Activated CD8-positive, alpha-beta T cell treated with anti-CD3 and anti-CD28 coated beads, Interleukin-2, amount 10 ng/mL, durations not matched to agents 7 days and 5 days (primary cell): ENCODE measurements around the gene MRPL37. TPM values are rescaled to one million over a fixed set of nuclear protein-coding genes. Genes with fewer than 3 reads are reported as not detected.

Experiments used
- ATAC-seq: fragments of 150-1000 bp; cut with Tn5 transposase; one replicate; pipeline ENCODE4 v1.10.0; 2021; ENCODE audit warnings: moderate library complexity
- CTCF ChIA-PET: fragments of 350-600 bp; sonication (Branson Sonifier 250); formaldehyde crosslinking; loops from one replicate; lab custom pipeline; 2021; ENCODE audit warnings: antibody characterized with exemption; lab: Charles Lee
- POLR2A ChIA-PET: fragments of 350-600 bp; sonication (Branson Sonifier 250); formaldehyde crosslinking; loops from one replicate; lab custom pipeline; 2021; ENCODE audit warnings: antibody characterized with exemption; lab: Charles Lee
- DNase-seq: peaks from one replicate; pipeline ENCODE4 v3.0.0-alpha.2; 2020
- H3K27ac Mint-ChIP-seq: one replicate; pipeline ENCODE4 v1.8.0; 2021; ENCODE audit warnings: mild to moderate bottlenecking, mixed read lengths
- H3K27me3 Mint-ChIP-seq: one replicate; pipeline ENCODE4 v1.8.0; 2021; ENCODE audit warnings: low read depth, mixed read lengths
- H3K36me3 Mint-ChIP-seq: one replicate; pipeline ENCODE4 v1.8.0; 2021; ENCODE audit warnings: low read depth, mixed read lengths
- H3K4me1 Mint-ChIP-seq: one replicate; pipeline ENCODE4 v1.8.0; 2021; ENCODE audit warnings: low read depth, mixed read lengths
- H3K4me3 Mint-ChIP-seq: one replicate; pipeline ENCODE4 v1.8.0; 2021; ENCODE audit warnings: mild to moderate bottlenecking, mixed read lengths
- H3K9me3 Mint-ChIP-seq: one replicate; pipeline ENCODE4 v1.8.0; 2022; ENCODE audit warnings: mixed read lengths; ENCODE audit not compliant: insufficient read depth
- total RNA-seq, 2 experiments: library from RNA; stranded (reverse); gene quantifications; one replicate each; pipeline ENCODE4 v1.2.3, GENCODE V29; 2021

MRPL37 gene
- total RNA-seq, 2 experiments from 2014 or later: 115 TPM

GRCh38 chr1:54174106-54174505, 25.9 kb upstream of the MRPL37 start:
- Mint-ChIP-seq H3K4me3 (no peak overlapping the region), H3K27ac (no peak overlapping the region), H3K9me3 (no peaks in the 10 kb centered on the region), H3K4me1 (peaks cover 19% of the 10 kb centered on the region), H3K27me3 (no peaks in the 10 kb centered on the region), H3K36me3 (no peaks in the 10 kb centered on the region)
- no peak for DNase-seq
- ChIA-PET CTCF (interaction anchor here (1.6 to 2.6 kb wide), 2 partner anchors 8 to 315 kb away, joined by 6 to 15 read pairs; no protein-coding TSS in a partner anchor), POLR2A (no interaction called here)
- no peak for ATAC-seq

GRCh38 chr1:54176621-54177327, 23.2 kb upstream of the MRPL37 start:
- no peak overlapping the region for H3K4me3 Mint-ChIP-seq
- ChIA-PET CTCF (interaction anchor here (0.9 kb wide), 1 partner anchor 9 kb away, joined by 3 read pairs; no protein-coding TSS in a partner anchor), POLR2A (no interaction called here)
- H3K4me1 Mint-ChIP-seq: peaks cover 16% of the 10 kb centered on the region
- peaks cover 1% of the 10 kb centered on the region for H3K36me3 Mint-ChIP-seq
- ATAC-seq (no peak), DNase-seq (no peak)
- no peak overlapping the region for H3K27ac Mint-ChIP-seq
- no peaks in the 10 kb centered on the region for H3K27me3 Mint-ChIP-seq
- no peaks in the 10 kb centered on the region for H3K9me3 Mint-ChIP-seq

DNA sequence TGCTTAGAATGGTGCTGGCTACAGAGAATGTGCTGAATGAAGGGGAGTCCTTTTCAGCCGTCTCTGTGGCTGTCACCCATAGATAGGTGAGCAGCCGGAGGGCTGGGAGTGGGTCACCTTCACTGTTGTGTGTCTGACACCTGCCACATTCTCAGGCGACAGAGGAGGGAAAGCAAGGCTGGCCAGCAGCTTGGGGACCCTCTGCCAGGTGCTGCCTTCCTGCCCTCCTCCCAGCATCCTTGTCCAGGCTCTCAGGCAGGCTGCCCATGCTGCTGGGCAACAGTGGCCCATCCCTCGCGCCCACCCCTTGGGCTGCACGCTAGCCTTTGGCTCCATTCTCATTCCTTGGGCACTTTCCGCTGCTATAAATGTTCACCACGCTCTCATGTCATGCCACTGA, 22.2 kb upstream of the MRPL37 start:
- H3K9me3 Mint-ChIP-seq: no peaks in the 10 kb centered on the region
- DNase-seq: no peak
- peaks cover 1% of the 10 kb centered on the region for H3K36me3 Mint-ChIP-seq
- H3K4me1 Mint-ChIP-seq: peaks cover 13% of the 10 kb centered on the region
- H3K27me3 Mint-ChIP-seq: no peaks in the 10 kb centered on the region
- ATAC-seq: no peak
- no peak overlapping the region for H3K4me3 Mint-ChIP-seq
- POLR2A ChIA-PET: interaction anchor here (0.6 kb wide), 1 partner anchor 70 kb away, joined by 3 read pairs; no protein-coding TSS in a partner anchor
- CTCF ChIA-PET: no interaction called here
- no peak overlapping the region for H3K27ac Mint-ChIP-seq

- ChIA-PET POLR2A (interaction anchor here (0.6 kb wide), 1 partner anchor 71 kb away, joined by 3 read pairs; no protein-coding TSS in a partner anchor), CTCF (no interaction called here)
- ATAC-seq: no peak
- no peak for DNase-seq
- Mint-ChIP-seq H3K9me3 (no peaks in the 10 kb centered on the region), H3K27me3 (no peaks in the 10 kb centered on the region), H3K4me3 (no peak overlapping the region), H3K36me3 (peaks cover 6% of the 10 kb centered on the region), H3K27ac (no peak overlapping the region), H3K4me1 (peaks cover 9% of the 10 kb centered on the region)
These were observed 21.5 kb upstream of the MRPL37 start for GRCh38 chr1:54178296-54179070.

DNA sequence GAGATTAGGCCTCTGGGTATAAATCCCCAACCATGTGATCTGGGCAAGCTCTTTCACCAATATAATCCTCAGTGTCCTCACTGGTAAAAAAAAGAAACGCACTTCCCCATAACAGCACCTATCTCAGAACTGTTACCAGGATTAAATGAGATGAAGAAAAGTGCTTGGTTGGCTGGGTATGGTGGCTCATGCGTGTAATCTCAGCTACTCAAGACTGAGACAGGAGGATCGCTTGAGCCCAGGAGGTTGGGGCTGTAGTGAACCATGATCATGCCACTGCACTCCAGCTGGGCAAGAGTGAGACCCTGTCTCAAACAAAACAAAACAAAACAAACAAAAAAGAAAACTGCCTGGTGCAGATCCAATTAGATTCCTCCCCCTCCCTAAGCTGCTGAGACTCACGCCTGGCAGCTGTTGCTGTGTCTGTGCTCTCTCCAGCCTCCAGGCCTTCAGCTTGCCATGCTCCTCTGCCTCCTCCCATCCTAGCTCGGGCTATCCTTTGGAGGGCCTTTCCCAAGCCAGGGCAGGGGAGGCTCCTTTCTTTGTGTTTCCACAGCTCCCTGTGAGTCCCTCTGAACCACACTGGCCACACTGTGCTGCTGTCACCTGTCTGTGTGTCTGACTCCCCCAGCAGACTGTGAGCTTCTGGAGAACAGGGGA, 19.1 kb upstream of the MRPL37 start:
- no peaks in the 10 kb centered on the region for H3K4me1 Mint-ChIP-seq
- POLR2A ChIA-PET: no interaction called here

GRCh38 chr1:54186056-54186455, 13.9 kb upstream of the MRPL37 start:
- ATAC-seq: no peak
- CTCF ChIA-PET: interaction anchor here (1.1 to 1.3 kb wide), 2 partner anchors 62 to 304 kb away, joined by 3 read pairs; no protein-coding TSS in a partner anchor

More for the DNA sequence above, 19.1 kb upstream of the MRPL37 start:
- no peak for ATAC-seq
- DNase-seq: no peak
- CTCF ChIA-PET: interaction anchor here (0.8 to 2.7 kb wide), 17 partner anchors 8 to 319 kb away, joined by 3 to 26 read pairs (median 5); partner anchors contain the start of genes CYB5RL and MRPL37
- H3K36me3 Mint-ChIP-seq: peaks cover 13% of the 10 kb centered on the region
- H3K9me3 Mint-ChIP-seq: no peaks in the 10 kb centered on the region
- H3K4me3 Mint-ChIP-seq: no peak overlapping the region
- no peak overlapping the region for H3K27ac Mint-ChIP-seq
- H3K27me3 Mint-ChIP-seq: no peaks in the 10 kb centered on the region

GRCh38 chr1:54188291-54188690, 11.7 kb upstream of the MRPL37 start:
- Mint-ChIP-seq H3K27me3 (no peaks in the 10 kb centered on the region), H3K4me1 (no peaks in the 10 kb centered on the region), H3K27ac (no peak overlapping the region), H3K4me3 (no peak overlapping the region), H3K9me3 (no peaks in the 10 kb centered on the region), H3K36me3 (peaks cover 25% of the 10 kb centered on the region)
- no peak for DNase-seq
- CTCF ChIA-PET: no interaction called here
- POLR2A ChIA-PET: no interaction called here
- no peak for ATAC-seq

More at GRCh38 chr1:54186056-54186455, 13.9 kb upstream of the MRPL37 start:
- Mint-ChIP-seq H3K36me3 (peaks cover 22% of the 10 kb centered on the region), H3K4me3 (no peak overlapping the region), H3K27ac (no peak overlapping the region), H3K9me3 (no peaks in the 10 kb centered on the region), H3K4me1 (no peaks in the 10 kb centered on the region), H3K27me3 (no peaks in the 10 kb centered on the region)
- POLR2A ChIA-PET: no interaction called here
- DNase-seq: no peak

DNA sequence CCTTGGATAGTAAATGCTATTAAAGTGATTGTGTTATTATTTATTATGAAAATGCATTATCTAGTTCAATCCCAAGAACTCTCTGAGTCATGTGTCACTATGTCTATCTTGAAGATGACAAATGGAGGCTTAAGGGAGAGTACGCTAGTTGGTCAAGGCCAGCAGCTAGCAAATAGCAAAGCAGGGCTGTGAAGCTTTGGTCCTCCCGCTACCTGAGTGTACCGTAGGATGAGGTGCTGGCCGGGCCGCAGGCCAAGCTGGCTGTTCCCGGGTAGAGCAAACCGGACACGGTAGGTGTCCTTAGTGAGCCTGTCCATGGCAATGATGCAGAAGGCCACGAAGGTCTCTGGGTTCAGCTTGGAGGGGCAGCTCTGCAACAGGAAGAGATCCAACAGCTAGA, 9.4 kb upstream of the MRPL37 start:
- POLR2A ChIA-PET: interaction anchor here (0.9 kb wide), 1 partner anchor 9 kb away, joined by 3 read pairs; no protein-coding TSS in a partner anchor

DNA sequence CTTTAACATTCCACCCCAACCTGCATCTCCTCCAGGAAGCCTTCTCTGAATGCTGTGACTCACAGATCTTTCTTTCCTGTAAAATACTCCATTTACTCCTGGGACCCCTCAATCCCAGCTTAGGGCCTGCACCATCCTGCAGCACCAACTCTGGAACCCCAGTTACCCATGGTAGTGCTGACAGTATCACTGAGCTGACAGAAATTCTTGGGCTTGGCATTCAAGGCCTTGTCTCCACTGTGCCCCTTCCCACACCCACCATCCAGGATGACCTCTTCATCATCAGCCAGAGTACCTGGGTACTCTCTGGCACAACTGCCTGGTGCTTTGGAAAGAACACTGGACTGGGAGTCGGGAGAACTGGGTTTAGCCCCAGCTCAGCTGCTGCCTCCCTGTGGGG, 8.4 kb upstream of the MRPL37 start:
- Mint-ChIP-seq H3K27me3 (no peaks in the 10 kb centered on the region), H3K9me3 (no peaks in the 10 kb centered on the region), H3K4me3 (no peak overlapping the region), H3K4me1 (no peaks in the 10 kb centered on the region), H3K36me3 (peaks cover 17% of the 10 kb centered on the region), H3K27ac (no peak overlapping the region)
- ChIA-PET POLR2A (no interaction called here), CTCF (interaction anchor here (1.2 kb wide), 1 partner anchor 10 kb away, joined by 5 read pairs; no protein-coding TSS in a partner anchor)
- no peak for DNase-seq
- ATAC-seq: no peak

More for the DNA sequence above, 9.4 kb upstream of the MRPL37 start:
- no peak for ATAC-seq
- H3K4me3 Mint-ChIP-seq: no peak overlapping the region
- H3K27ac Mint-ChIP-seq: no peak overlapping the region
- H3K27me3 Mint-ChIP-seq: no peaks in the 10 kb centered on the region
- no peaks in the 10 kb centered on the region for H3K9me3 Mint-ChIP-seq
- H3K4me1 Mint-ChIP-seq: no peaks in the 10 kb centered on the region
- CTCF ChIA-PET: interaction anchor here (1.2 kb wide), 2 partner anchors 9 to 309 kb away, joined by 3 to 5 read pairs; no protein-coding TSS in a partner anchor
- H3K36me3 Mint-ChIP-seq: peaks cover 21% of the 10 kb centered on the region
- DNase-seq: no peak

- POLR2A ChIA-PET: no interaction called here
These were observed 6.5 kb upstream of the MRPL37 start for GRCh38 chr1:54193453-54193852.

DNA sequence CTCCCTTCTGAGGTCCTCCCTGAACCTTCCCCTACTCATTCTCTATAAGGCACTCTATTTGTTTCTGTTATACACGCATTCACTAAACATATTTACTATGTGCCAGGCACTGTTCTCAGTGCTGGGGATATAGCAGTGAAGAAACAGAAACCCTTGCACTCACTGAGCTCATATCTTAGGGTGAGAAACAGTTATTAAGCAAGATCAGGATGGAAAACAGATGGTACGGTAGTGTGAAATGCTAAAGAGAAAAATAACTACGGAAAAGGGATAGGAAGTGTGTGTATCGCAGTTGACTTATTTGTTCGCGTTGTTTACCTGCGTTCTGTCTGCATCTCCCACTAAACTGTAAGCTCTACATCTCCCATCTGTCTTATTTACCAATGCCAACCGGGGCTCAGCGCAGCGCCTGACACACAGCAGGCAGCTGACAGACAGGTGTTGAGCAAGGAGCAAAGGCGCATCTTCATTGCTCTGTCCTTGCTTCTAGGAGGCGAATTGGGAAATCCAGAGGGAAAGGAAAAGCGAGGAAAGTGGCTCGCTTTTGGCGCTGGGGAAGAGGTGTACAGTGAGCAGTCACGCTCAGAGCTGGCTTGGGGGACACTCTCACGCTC, 709 bp upstream of the MRPL37 start:
- DNase-seq (peak; percentile 29), ATAC-seq (no peak)
- Mint-ChIP-seq H3K27ac (peak overlapping the region; percentile 79), H3K4me1 (peaks cover 34% of the 10 kb centered on the region), H3K9me3 (no peaks in the 10 kb centered on the region), H3K27me3 (no peaks in the 10 kb centered on the region), H3K36me3 (peaks cover 17% of the 10 kb centered on the region), H3K4me3 (peak overlapping the region; percentile 87)
- ChIA-PET POLR2A (interaction anchor here (0.8 to 2.1 kb wide), 6 partner anchors 9 to 207 kb away, joined by 3 to 16 read pairs (median 4); partner anchors contain the start of gene SSBP3), CTCF (interaction anchor here (0.8 to 1.7 kb wide), 8 partner anchors 16 to 290 kb away, joined by 3 to 9 read pairs (median 4); no protein-coding TSS in a partner anchor)

More at GRCh38 chr1:54193453-54193852, 6.5 kb upstream of the MRPL37 start:
- H3K27ac Mint-ChIP-seq: no peak overlapping the region
- no peaks in the 10 kb centered on the region for H3K27me3 Mint-ChIP-seq
- H3K4me3 Mint-ChIP-seq: no peak overlapping the region
- H3K4me1 Mint-ChIP-seq: no peaks in the 10 kb centered on the region
- H3K9me3 Mint-ChIP-seq: no peaks in the 10 kb centered on the region
- H3K36me3 Mint-ChIP-seq: peaks cover 17% of the 10 kb centered on the region
- DNase-seq (no peak), ATAC-seq (no peak)
- CTCF ChIA-PET: interaction anchor here (4.4 kb wide), 1 partner anchor 12 kb away, joined by 26 read pairs; no protein-coding TSS in a partner anchor
